GM12878 (cell line): ENCODE measurements around the gene TBXAS1. TPM values are rescaled to one million over a fixed set of nuclear protein-coding genes. Genes with fewer than 3 reads are reported as not detected.

Experiments
- ATAC-seq: fragments of 200-7000 bp; cut with Tn5 transposase; 3 replicates; pipeline ENCODE4 v1.9.1; 2020; ENCODE audit warnings: mild to moderate bottlenecking, moderate library complexity
- BruUV-seq: library from RNA; stranded (reverse); fragments of 400-500 nt; replicated peaks from 2 replicates; lab custom pipeline; 2021; lab: Mats Ljungman, UMichigan
- CTCF ChIA-PET: fragments of 300-600 bp; sonication (Branson Sonifier 250); formaldehyde crosslinking; extraction: SDS; loops from one replicate; lab custom pipeline; 2021; ENCODE audit warnings: inconsistent platforms; lab: Yijun Ruan, JAX
- POLR2A ChIA-PET: fragments of 350-600 bp; formaldehyde crosslinking; extraction: SDS; loops from one replicate; lab custom pipeline; 2021; ENCODE audit warnings: inconsistent platforms; lab: Charles Lee
- RAD21 ChIA-PET: fragments of 300-600 bp; sonication (Branson Sonifier 250); formaldehyde crosslinking; loops from one replicate; lab custom pipeline; 2023; ENCODE audit warnings: antibody characterized with exemption; ENCODE audit not compliant: unreplicated experiment; lab: Charles Lee
- SMC1A ChIA-PET: fragments of 300-600 bp; sonication (Branson Sonifier 250); formaldehyde crosslinking; loops from one replicate; lab custom pipeline; 2023; ENCODE audit not compliant: unreplicated experiment, uncharacterized antibody; lab: Charles Lee
- DNase-seq: peaks from one replicate; pipeline ENCODE4 v3.0.0-alpha.2; 2011; ENCODE audit warnings: low read depth, low spot score
- FAIRE-seq: peaks from 3 replicates; lab custom pipeline; 2011; peaks lifted over from hg19 to GRCh38; lab: Jason Lieb, UNC
- H2AFZ ChIP-seq: 2 replicates; pipeline ENCODE4 v1.6.0; 2011; ENCODE audit warnings: low read depth, low read length, control low read depth; ENCODE audit not compliant: control insufficient read depth
- H3K27ac ChIP-seq: 2 replicates; pipeline ENCODE4 v1.5.1; 2011; ENCODE audit warnings: control low read depth; ENCODE audit not compliant: control insufficient read depth, insufficient read depth
- H3K27me3 ChIP-seq, 2 experiments: replicated peaks in 1 of 2; 2 replicates each; pipeline versions ENCODE4 v1.6.0 to v1.6.1; 2011; ENCODE audit warnings: low read length in 1 of 2; ENCODE audit not compliant: control insufficient read depth in 2 of 2, insufficient read depth in 2 of 2
- H3K36me3 ChIP-seq, 2 experiments: 2 replicates each; pipeline ENCODE4 v1.5.1; 2011; ENCODE audit warnings: low read length in 1 of 2; ENCODE audit not compliant: control insufficient read depth in 2 of 2, insufficient read depth in 2 of 2
- H3K4me1 ChIP-seq: 2 replicates; pipeline ENCODE4 v1.6.1; 2011; ENCODE audit warnings: mild to moderate bottlenecking, low read length, moderate library complexity, mixed read lengths; ENCODE audit not compliant: control insufficient read depth, insufficient read depth
- H3K4me2 ChIP-seq: 2 replicates; pipeline ENCODE4 v1.6.0; 2011; ENCODE audit warnings: control low read depth; ENCODE audit not compliant: control insufficient read depth, insufficient read depth
- H3K4me3 ChIP-seq: fragments of 200-600 bp; sonication (generic); 2 replicates; pipeline ENCODE4 v1.5.1; 2016
- H3K79me2 ChIP-seq: 2 replicates; pipeline ENCODE4 v1.6.0; 2011; ENCODE audit warnings: low read length; ENCODE audit not compliant: control insufficient read depth, insufficient read depth
- H3K9ac ChIP-seq: 2 replicates; pipeline ENCODE4 v1.8.0; 2011; ENCODE audit warnings: low read length, control low read depth, mixed read lengths; ENCODE audit not compliant: control insufficient read depth, insufficient read depth
- H3K9me3 ChIP-seq: replicated peaks from 3 replicates; pipeline ENCODE4 v1.5.1; 2011; ENCODE audit warnings: mild to moderate bottlenecking, low read length; ENCODE audit not compliant: control insufficient read depth, insufficient read depth
- H4K20me1 ChIP-seq: 2 replicates; pipeline ENCODE4 v1.6.0; 2011; ENCODE audit not compliant: control insufficient read depth, insufficient read depth
- BACH1 ChIP-seq: fragments of 450-650 bp; IDR thresholded peaks from 2 replicates; pipeline ENCODE4 v1.6.1; 2017; ENCODE audit warnings: mild to moderate bottlenecking, borderline replicate concordance
- BHLHE40 ChIP-seq, 2 experiments: fragments of 450-650 bp in 1 of 2; IDR thresholded peaks; 2 replicates each; pipeline ENCODE4 v1.6.1; 2011 to 2017; ENCODE audit warnings: low read depth in 2 of 2, borderline replicate concordance in 1 of 2, improper control_type of control experiment in 1 of 2, low read length in 1 of 2, mild to moderate bottlenecking in 1 of 2
- EED ChIP-seq: sonication (generic); IDR thresholded peaks from 2 replicates; pipeline ENCODE4 v1.6.1; 2016; ENCODE audit warnings: antibody characterized with exemption, low read depth
- EGR1 ChIP-seq, 2 experiments: IDR thresholded peaks; 1 replicate in 1 of 2; 2 replicates in 1 of 2; pipeline ENCODE4 v1.6.1; 2011 to 2012; ENCODE audit warnings: low read depth in 2 of 2, low read length in 2 of 2, borderline replicate concordance in 1 of 2, mild to moderate bottlenecking in 1 of 2, moderate library complexity in 1 of 2
- FOXK2 ChIP-seq: fragments of 450-650 bp; IDR thresholded peaks from 2 replicates; pipeline ENCODE4 v1.6.1; 2017; ENCODE audit warnings: mild to moderate bottlenecking, moderate library complexity
- IKZF1 ChIP-seq: fragments of 450-650 bp; conservative IDR thresholded peaks from 2 replicates; pipeline ENCODE4 v1.6.1; 2017; ENCODE audit warnings: antibody characterized with exemption, mild to moderate bottlenecking
- NR2F1 ChIP-seq: fragments of 450-650 bp; conservative IDR thresholded peaks from 2 replicates; pipeline ENCODE4 v1.6.1; 2017; ENCODE audit warnings: mild to moderate bottlenecking
- RAD51 ChIP-seq: fragments of 450-650 bp; IDR thresholded peaks from 2 replicates; pipeline ENCODE4 v1.6.1; 2016; ENCODE audit warnings: moderate library complexity, mild to moderate bottlenecking, inconsistent platforms
- RBBP5 ChIP-seq: fragments of 200-600 bp; sonication (generic); conservative IDR thresholded peaks from 2 replicates; pipeline ENCODE4 v1.6.1; 2016
- RELA ChIP-seq: fragments of 450-650 bp; IDR thresholded peaks from 2 replicates; pipeline ENCODE4 v1.8.0; 2014; ENCODE audit warnings: borderline replicate concordance; ENCODE audit not compliant: partially characterized antibody
- SIX5 ChIP-seq: IDR thresholded peaks from 2 replicates; pipeline ENCODE4 v1.6.1; 2011; ENCODE audit warnings: mild to moderate bottlenecking, low read depth, low read length, moderate library complexity; ENCODE audit not compliant: severe bottlenecking
- SUPT20H ChIP-seq: IDR thresholded peaks from 2 replicates; pipeline ENCODE4 v1.6.1; 2011; ENCODE audit warnings: low read depth, mild to moderate bottlenecking, low read length, moderate library complexity, borderline replicate concordance; ENCODE audit not compliant: control insufficient read depth
- SUZ12 ChIP-seq: fragments of 200-600 bp; sonication (generic); IDR thresholded peaks from one replicate; pipeline ENCODE4 v1.6.1; 2018; ENCODE audit warnings: antibody characterized with exemption, mild to moderate bottlenecking; ENCODE audit not compliant: unreplicated experiment
- ZNF274 ChIP-seq: IDR thresholded peaks from one replicate; pipeline ENCODE4 v1.8.0; 2011; ENCODE audit not compliant: insufficient read length, insufficient read depth
- ZNF622 ChIP-seq: fragments of 450-650 bp; IDR thresholded peaks from 2 replicates; pipeline ENCODE4 v1.6.1; 2017; ENCODE audit warnings: mild to moderate bottlenecking, inconsistent platforms
- ZSCAN29 ChIP-seq: fragments of 450-650 bp; IDR thresholded peaks from 2 replicates; pipeline ENCODE4 v1.6.1; 2017; ENCODE audit warnings: mild to moderate bottlenecking, moderate library complexity
- WGBS: methylation state at CpG from one replicate; pipeline ENCODE4 v1.1.6; 2016; ENCODE audit warnings: low lambda C conversion rate; ENCODE audit not compliant: insufficient replicate concordance, insufficient coverage; ENCODE audit errors: missing lambda C conversion rate; 5-methylcytosine and 5-hydroxymethylcytosine counted together
- in situ Hi-C: fragments of 300-500 bp; cut with MboI; formaldehyde crosslinking; loops from 9 replicates; pipeline ENCODE4 v1.14.3; 2018; ENCODE audit warnings: mixed read lengths
- intact Hi-C: fragments of 100-400 bp; cut with micrococcal nuclease; formaldehyde crosslinking; loops from one replicate; pipeline ENCODE4 v1.14.2; 2022; ENCODE audit not compliant: unreplicated experiment
- polyA plus RNA-seq, 11 experiments: library from polyadenylated mRNA; depleted of rRNA in 4 of 11; unstranded in 6 of 11; stranded (reverse) in 5 of 11; fragments of >200 nt; fragmentation: Nextera tagmentation in 4 of 11; fragmentation: Illumina TruSeq in 1 of 11; extraction: Ambion mirVana in 4 of 11; extraction: Trizol in 1 of 11; gene quantifications; 1 replicate in 1 of 11; 2 replicates in 10 of 11; pipeline versions ENCODE4 v1.2.1 to v1.2.3, GENCODE V29; 2011 to 2016; ENCODE audit warnings: inconsistent platforms in 2 of 11, missing spikeins in 2 of 11, low read depth in 1 of 11
- total RNA-seq, 4 experiments: library from RNA; depleted of rRNA in 3 of 4; stranded (reverse); fragments of >200 nt in 3 of 4; fragmentation: Illumina TruSeq in 1 of 4; extraction: Trizol in 1 of 4; gene quantifications; 2 replicates each; pipeline versions ENCODE4 v1.2.1 to v1.2.3, GENCODE V29; 2013 to 2021
- TF ChIP-seq, protein P1 (sequence below): IDR thresholded peaks from 2 replicates; pipeline ENCODE4 v1.6.1; 2012; ENCODE audit warnings: low read depth, low read length, improper control_type of control experiment
- TF ChIP-seq, protein P2 (sequence below): IDR thresholded peaks from 2 replicates; pipeline ENCODE4 v1.6.1; 2011; ENCODE audit warnings: low read depth, low read length, improper control_type of control experiment, borderline replicate concordance
- TF ChIP-seq, protein P3 (sequence below): IDR thresholded peaks from 2 replicates; pipeline ENCODE4 v1.6.1; 2012; ENCODE audit warnings: mild to moderate bottlenecking, low read depth, low read length

TBXAS1 gene
- total and polyA plus RNA-seq, 10 of the 15 experiments (the other 5 are each of a cell fraction or from before 2014, with no cell fraction given): 1.5 to 32.7 (median 16.3) TPM

DNA sequence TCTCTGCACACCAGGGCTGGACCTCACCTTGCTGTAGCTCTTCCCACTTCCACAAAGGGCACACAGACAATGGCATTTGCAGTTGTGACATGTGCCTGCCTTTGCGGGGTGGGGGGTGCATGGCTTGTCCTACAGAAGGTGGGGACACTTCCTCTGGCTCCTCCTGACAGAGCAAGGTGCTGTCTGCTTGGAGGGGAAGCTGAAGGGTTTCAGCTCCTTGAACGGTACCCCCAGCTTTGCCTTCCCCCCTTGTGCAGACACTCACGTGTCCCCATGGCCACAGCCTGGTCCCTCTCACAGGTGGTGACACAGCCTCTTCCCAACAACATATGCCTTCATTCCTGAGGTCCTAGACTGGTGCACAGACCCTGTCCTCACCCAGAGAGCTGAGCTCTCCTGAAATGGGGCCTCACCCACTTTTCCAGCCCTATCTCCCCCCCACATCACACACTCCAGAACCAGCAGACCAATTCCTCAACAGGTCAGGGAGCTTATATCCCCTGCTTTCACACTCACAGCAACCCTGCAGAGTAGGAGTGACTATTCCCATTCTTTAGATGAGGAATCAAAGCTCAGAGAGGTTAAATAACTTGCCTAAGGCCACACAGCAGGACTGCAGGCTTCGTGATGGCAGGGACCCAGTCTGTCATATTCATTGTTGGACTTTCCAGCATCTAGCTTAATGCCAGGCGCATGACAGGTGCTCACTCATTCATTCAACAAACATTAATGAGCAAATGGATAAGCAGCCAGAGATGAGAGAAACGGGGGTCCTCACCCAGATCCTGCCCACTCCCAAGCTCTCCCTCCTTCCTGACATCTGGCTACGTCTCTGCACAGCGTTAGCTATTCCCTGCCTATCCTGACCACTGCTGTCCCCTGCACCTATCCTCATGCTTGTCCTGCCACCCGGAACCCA lies 189.3 kb downstream of the TBXAS1 start:
- no peak for DNase-seq
- TF ChIP-seq RBBP5 (no peak), ZNF622 (no peak), SUPT20H (no peak), EED (no peak), IKZF1 (no peak), RELA (no peak), BACH1 (no peak), BHLHE40 (IDR thresholded peaks at IDR 0.05; ENCODE audit: borderline replicate concordance in 1 of 2, low read depth in 2 of 2, low read length in 1 of 2) (no peak), ZNF274 (no peak), SIX5 (no peak), RAD51 (no peak), NR2F1 (no peak), FOXK2 (no peak), EGR1 (IDR thresholded peaks at IDR 0.05; ENCODE audit: borderline replicate concordance in 1 of 2, low read depth in 2 of 2, low read length in 2 of 2) (no peak), ZSCAN29 (no peak), SUZ12 (no peak)
- TF ChIP-seq, protein P1, sequence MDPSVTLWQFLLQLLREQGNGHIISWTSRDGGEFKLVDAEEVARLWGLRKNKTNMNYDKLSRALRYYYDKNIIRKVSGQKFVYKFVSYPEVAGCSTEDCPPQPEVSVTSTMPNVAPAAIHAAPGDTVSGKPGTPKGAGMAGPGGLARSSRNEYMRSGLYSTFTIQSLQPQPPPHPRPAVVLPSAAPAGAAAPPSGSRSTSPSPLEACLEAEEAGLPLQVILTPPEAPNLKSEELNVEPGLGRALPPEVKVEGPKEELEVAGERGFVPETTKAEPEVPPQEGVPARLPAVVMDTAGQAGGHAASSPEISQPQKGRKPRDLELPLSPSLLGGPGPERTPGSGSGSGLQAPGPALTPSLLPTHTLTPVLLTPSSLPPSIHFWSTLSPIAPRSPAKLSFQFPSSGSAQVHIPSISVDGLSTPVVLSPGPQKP: no peak
- TF ChIP-seq, protein P2, sequence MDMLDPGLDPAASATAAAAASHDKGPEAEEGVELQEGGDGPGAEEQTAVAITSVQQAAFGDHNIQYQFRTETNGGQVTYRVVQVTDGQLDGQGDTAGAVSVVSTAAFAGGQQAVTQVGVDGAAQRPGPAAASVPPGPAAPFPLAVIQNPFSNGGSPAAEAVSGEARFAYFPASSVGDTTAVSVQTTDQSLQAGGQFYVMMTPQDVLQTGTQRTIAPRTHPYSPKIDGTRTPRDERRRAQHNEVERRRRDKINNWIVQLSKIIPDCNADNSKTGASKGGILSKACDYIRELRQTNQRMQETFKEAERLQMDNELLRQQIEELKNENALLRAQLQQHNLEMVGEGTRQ: no peak
- TF ChIP-seq, protein P3, sequence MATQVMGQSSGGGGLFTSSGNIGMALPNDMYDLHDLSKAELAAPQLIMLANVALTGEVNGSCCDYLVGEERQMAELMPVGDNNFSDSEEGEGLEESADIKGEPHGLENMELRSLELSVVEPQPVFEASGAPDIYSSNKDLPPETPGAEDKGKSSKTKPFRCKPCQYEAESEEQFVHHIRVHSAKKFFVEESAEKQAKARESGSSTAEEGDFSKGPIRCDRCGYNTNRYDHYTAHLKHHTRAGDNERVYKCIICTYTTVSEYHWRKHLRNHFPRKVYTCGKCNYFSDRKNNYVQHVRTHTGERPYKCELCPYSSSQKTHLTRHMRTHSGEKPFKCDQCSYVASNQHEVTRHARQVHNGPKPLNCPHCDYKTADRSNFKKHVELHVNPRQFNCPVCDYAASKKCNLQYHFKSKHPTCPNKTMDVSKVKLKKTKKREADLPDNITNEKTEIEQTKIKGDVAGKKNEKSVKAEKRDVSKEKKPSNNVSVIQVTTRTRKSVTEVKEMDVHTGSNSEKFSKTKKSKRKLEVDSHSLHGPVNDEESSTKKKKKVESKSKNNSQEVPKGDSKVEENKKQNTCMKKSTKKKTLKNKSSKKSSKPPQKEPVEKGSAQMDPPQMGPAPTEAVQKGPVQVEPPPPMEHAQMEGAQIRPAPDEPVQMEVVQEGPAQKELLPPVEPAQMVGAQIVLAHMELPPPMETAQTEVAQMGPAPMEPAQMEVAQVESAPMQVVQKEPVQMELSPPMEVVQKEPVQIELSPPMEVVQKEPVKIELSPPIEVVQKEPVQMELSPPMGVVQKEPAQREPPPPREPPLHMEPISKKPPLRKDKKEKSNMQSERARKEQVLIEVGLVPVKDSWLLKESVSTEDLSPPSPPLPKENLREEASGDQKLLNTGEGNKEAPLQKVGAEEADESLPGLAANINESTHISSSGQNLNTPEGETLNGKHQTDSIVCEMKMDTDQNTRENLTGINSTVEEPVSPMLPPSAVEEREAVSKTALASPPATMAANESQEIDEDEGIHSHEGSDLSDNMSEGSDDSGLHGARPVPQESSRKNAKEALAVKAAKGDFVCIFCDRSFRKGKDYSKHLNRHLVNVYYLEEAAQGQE: no peak

More for the DNA sequence above, 189.3 kb downstream of the TBXAS1 start:
- in situ Hi-C loops (no loop called here), intact Hi-C loops (loop anchor here (5.0 kb wide), 1 partner anchor 309 kb away; no protein-coding TSS in a partner anchor)
- no peak overlapping the region for H2AFZ ChIP-seq
- ATAC-seq: no peak
- no peaks in the 10 kb centered on the region for H3K4me1 ChIP-seq
- H3K27ac ChIP-seq: no peak overlapping the region
- 69% methylated on average over 9 of the region's 9 CpGs for WGBS
- no peak for FAIRE-seq
- SMC1A ChIA-PET: interaction anchor here (1.4 kb wide), 2 partner anchors 33 to 373 kb away, joined by 3 to 4 read pairs; no protein-coding TSS in a partner anchor
- no peak overlapping the region for H3K4me2 ChIP-seq
- no peaks in the 10 kb centered on the region for H3K27me3 ChIP-seq
- POLR2A ChIA-PET: no interaction called here
- BruUV-seq: no TSS peak
- no peaks in the 10 kb centered on the region for H4K20me1 ChIP-seq
- CTCF ChIA-PET: interaction anchor here (2.7 kb wide), 1 partner anchor 12 kb away, joined by 11 read pairs; no protein-coding TSS in a partner anchor
- H3K36me3 ChIP-seq: no peaks in the 10 kb centered on the region; a peak in 1 of 4 replicates
- H3K9me3 ChIP-seq: no peaks in the 10 kb centered on the region
- no peak overlapping the region for H3K4me3 ChIP-seq
- H3K79me2 ChIP-seq: no peaks in the 10 kb centered on the region
- H3K9ac ChIP-seq: no peak overlapping the region
- RAD21 ChIA-PET: no interaction called here
